Peyer's patch (tissue), 4 donors: ENCODE measurements around the gene SIRPA.

ENCODE experiments used
- POLR2A ChIP-seq, 2 donors: fragments of 450-650 bp; IDR thresholded peaks; one replicate each; pipeline ENCODE4 v1.5.1; 2017; ENCODE audit warnings: antibody characterized with exemption in 2 of 2, mild to moderate bottlenecking in 2 of 2, moderate library complexity in 2 of 2
- TF ChIP-seq, protein P1 (sequence below), 6 experiments: fragments of 450-650 bp in 4 of 6; fragments of 200-600 bp in 2 of 6; sonication (generic) in 1 of 6; IDR thresholded peaks; one replicate each; pipeline ENCODE4 v1.5.1; 2017 to 2019; ENCODE audit warnings: antibody characterized with exemption in 6 of 6, mild to moderate bottlenecking in 3 of 6, moderate library complexity in 1 of 6

DNA sequence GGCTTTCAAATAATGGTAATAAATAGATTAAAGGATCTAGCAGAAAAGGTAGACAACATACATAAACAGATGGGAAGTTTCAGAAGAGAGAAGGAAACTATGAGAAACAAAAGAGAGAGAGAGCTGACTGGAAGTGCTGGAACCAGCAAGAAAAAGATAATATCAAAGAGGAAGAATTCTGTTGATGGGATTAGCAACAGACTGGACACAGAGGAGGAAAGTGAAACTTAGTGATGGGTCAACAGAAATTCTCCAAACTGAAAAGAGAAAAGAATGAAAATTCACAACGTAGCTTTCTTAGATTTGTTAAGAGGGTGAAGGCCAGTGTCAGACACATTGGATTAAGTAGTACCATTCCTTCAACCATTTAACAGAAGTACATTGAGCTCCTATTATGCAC, 48.3 kb upstream of the SIRPA start:
- TF ChIP-seq, protein P1, sequence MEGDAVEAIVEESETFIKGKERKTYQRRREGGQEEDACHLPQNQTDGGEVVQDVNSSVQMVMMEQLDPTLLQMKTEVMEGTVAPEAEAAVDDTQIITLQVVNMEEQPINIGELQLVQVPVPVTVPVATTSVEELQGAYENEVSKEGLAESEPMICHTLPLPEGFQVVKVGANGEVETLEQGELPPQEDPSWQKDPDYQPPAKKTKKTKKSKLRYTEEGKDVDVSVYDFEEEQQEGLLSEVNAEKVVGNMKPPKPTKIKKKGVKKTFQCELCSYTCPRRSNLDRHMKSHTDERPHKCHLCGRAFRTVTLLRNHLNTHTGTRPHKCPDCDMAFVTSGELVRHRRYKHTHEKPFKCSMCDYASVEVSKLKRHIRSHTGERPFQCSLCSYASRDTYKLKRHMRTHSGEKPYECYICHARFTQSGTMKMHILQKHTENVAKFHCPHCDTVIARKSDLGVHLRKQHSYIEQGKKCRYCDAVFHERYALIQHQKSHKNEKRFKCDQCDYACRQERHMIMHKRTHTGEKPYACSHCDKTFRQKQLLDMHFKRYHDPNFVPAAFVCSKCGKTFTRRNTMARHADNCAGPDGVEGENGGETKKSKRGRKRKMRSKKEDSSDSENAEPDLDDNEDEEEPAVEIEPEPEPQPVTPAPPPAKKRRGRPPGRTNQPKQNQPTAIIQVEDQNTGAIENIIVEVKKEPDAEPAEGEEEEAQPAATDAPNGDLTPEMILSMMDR (IDR thresholded peaks at IDR 0.05): no peak
- no peak for TF ChIP-seq POLR2A (IDR thresholded peaks at IDR 0.05)
